HUES48 (cell line): ENCODE data around the gene TLE5.
A peak's percentile ranks its signal among the peaks of the same experiment; 100 is the strongest.

Experiments used
- H3K27ac ChIP-seq: one replicate; pipeline ENCODE4 v1.7.0; 2013; ENCODE audit warnings: low read depth, low read length, inconsistent platforms
- H3K27me3 ChIP-seq: 2 replicates; pipeline ENCODE4 v1.6.1; 2013; ENCODE audit warnings: mild to moderate bottlenecking, low read length; ENCODE audit not compliant: control insufficient read depth, insufficient read depth
- H3K36me3 ChIP-seq: 2 replicates; pipeline ENCODE4 v1.6.1; 2013; ENCODE audit warnings: low read length; ENCODE audit not compliant: control insufficient read depth, insufficient read depth
- H3K4me1 ChIP-seq: 2 replicates; pipeline ENCODE4 v1.6.1; 2013; ENCODE audit warnings: mild to moderate bottlenecking, low read length; ENCODE audit not compliant: control insufficient read depth, insufficient read depth
- H3K4me3 ChIP-seq: 2 replicates; pipeline ENCODE4 v1.5.1; 2013; ENCODE audit warnings: mild to moderate bottlenecking, low read depth, low read length
- H3K9ac ChIP-seq: 2 replicates; pipeline ENCODE4 v1.6.1; 2013; ENCODE audit warnings: mild to moderate bottlenecking, low read depth, low read length, moderate library complexity
- H3K9me3 ChIP-seq: 2 replicates; pipeline ENCODE4 v1.6.1; 2013; ENCODE audit warnings: low read length; ENCODE audit not compliant: control insufficient read depth, insufficient read depth

TLE5 gene

GRCh38 chr19:3031607-3031867, 30.8 kb downstream of the TLE5 start:
- no peak overlapping the region for H3K27ac ChIP-seq
- H3K4me1 ChIP-seq: peaks cover 15% of the 10 kb centered on the region
- peaks cover 48% of the 10 kb centered on the region for H3K27me3 ChIP-seq

GRCh38 chr19:3029065-3029923, 33.0 kb downstream of the TLE5 start, which contains the start of gene TLE2:
TLE2 (minus strand) TSS chr19:3029280; CDS start chr19:3028904, 376 bp downstream.
- H3K4me3 ChIP-seq: peak within 1 kb of the TSS; percentile 61
- peaks cover 65% of the 10 kb centered on the region for H3K27me3 ChIP-seq
- no peaks in the 10 kb centered on the region for H3K36me3 ChIP-seq
- no peak within 1 kb of the TSS for H3K27ac ChIP-seq
- no peaks in the 10 kb centered on the region for H3K9me3 ChIP-seq
- no peak within 1 kb of the TSS for H3K9ac ChIP-seq
- H3K4me1 ChIP-seq: peaks cover 15% of the 10 kb centered on the region; the same call in 1 of the 2 replicates

More at GRCh38 chr19:3031607-3031867, 30.8 kb downstream of the TLE5 start:
- no peak overlapping the region for H3K9ac ChIP-seq
- no peaks in the 10 kb centered on the region for H3K9me3 ChIP-seq
- H3K36me3 ChIP-seq: no peaks in the 10 kb centered on the region
- H3K4me3 ChIP-seq: no peak overlapping the region

- Histone ChIP-seq H3K4me3 (peak overlapping the region; percentile 61), H3K27me3 (peaks cover 65% of the 10 kb centered on the region), H3K9ac (no peak overlapping the region), H3K27ac (no peak overlapping the region), H3K4me1 (peaks cover 13% of the 10 kb centered on the region; the same call in 1 of the 2 replicates), H3K9me3 (no peaks in the 10 kb centered on the region), H3K36me3 (no peaks in the 10 kb centered on the region)
These were observed 33.8 kb downstream of the TLE5 start for GRCh38 chr19:3028305-3029064.

- peaks cover 65% of the 10 kb centered on the region for H3K27me3 ChIP-seq
- peak overlapping the region; percentile 61 for H3K4me3 ChIP-seq
- H3K4me1 ChIP-seq: peaks cover 13% of the 10 kb centered on the region; the same call in 1 of the 2 replicates
- no peaks in the 10 kb centered on the region for H3K36me3 ChIP-seq
- no peaks in the 10 kb centered on the region for H3K9me3 ChIP-seq
- no peak overlapping the region for H3K9ac ChIP-seq
- H3K27ac ChIP-seq: no peak overlapping the region
These were observed 34.4 kb downstream of the TLE5 start for GRCh38 chr19:3027981-3028304.

GRCh38 chr19:3027292-3027691, 35.0 kb downstream of the TLE5 start:
- Histone ChIP-seq H3K4me1 (peaks cover 13% of the 10 kb centered on the region; the same call in 1 of the 2 replicates), H3K27ac (no peak overlapping the region), H3K9me3 (no peaks in the 10 kb centered on the region), H3K4me3 (no peak overlapping the region), H3K36me3 (no peaks in the 10 kb centered on the region), H3K27me3 (peaks cover 60% of the 10 kb centered on the region), H3K9ac (no peak overlapping the region)

GRCh38 chr19:3026768-3027167, 35.5 kb downstream of the TLE5 start:
- Histone ChIP-seq H3K9me3 (no peaks in the 10 kb centered on the region), H3K36me3 (no peaks in the 10 kb centered on the region), H3K4me1 (peaks cover 13% of the 10 kb centered on the region; the same call in 1 of the 2 replicates), H3K27ac (no peak overlapping the region), H3K27me3 (peaks cover 60% of the 10 kb centered on the region), H3K4me3 (no peak overlapping the region), H3K9ac (no peak overlapping the region)

GRCh38 chr19:3025549-3025886, 36.8 kb downstream of the TLE5 start:
- no peaks in the 10 kb centered on the region for H3K9me3 ChIP-seq
- H3K27ac ChIP-seq: no peak overlapping the region
- H3K36me3 ChIP-seq: no peaks in the 10 kb centered on the region
- peaks cover 13% of the 10 kb centered on the region; the same call in 1 of the 2 replicates for H3K4me1 ChIP-seq
- H3K27me3 ChIP-seq: peaks cover 49% of the 10 kb centered on the region
- H3K4me3 ChIP-seq: peak overlapping the region; percentile 10; the same call in 1 of the 2 replicates
- no peak overlapping the region for H3K9ac ChIP-seq

GRCh38 chr19:3024870-3025548, 37.3 kb downstream of the TLE5 start:
- Histone ChIP-seq H3K4me3 (peak overlapping the region; percentile 10; the same call in 1 of the 2 replicates), H3K4me1 (peaks cover 13% of the 10 kb centered on the region; the same call in 1 of the 2 replicates), H3K36me3 (no peaks in the 10 kb centered on the region), H3K27me3 (peaks cover 44% of the 10 kb centered on the region), H3K9ac (no peak overlapping the region), H3K27ac (no peak overlapping the region), H3K9me3 (no peaks in the 10 kb centered on the region)

- H3K4me1 ChIP-seq: peaks cover 13% of the 10 kb centered on the region; the same call in 1 of the 2 replicates
- H3K27ac ChIP-seq: no peak overlapping the region
- H3K4me3 ChIP-seq: peak overlapping the region; percentile 10; the same call in 1 of the 2 replicates
- no peaks in the 10 kb centered on the region for H3K9me3 ChIP-seq
- peaks cover 39% of the 10 kb centered on the region for H3K27me3 ChIP-seq
- no peaks in the 10 kb centered on the region for H3K36me3 ChIP-seq
- H3K9ac ChIP-seq: no peak overlapping the region
These were observed 37.8 kb downstream of the TLE5 start for GRCh38 chr19:3024509-3024869.

- H3K36me3 ChIP-seq: no peaks in the 10 kb centered on the region
- H3K9me3 ChIP-seq: no peaks in the 10 kb centered on the region
- H3K27me3 ChIP-seq: peaks cover 7% of the 10 kb centered on the region
- no peak overlapping the region for H3K9ac ChIP-seq
- H3K27ac ChIP-seq: no peak overlapping the region
- H3K4me1 ChIP-seq: peaks cover 8% of the 10 kb centered on the region; the same call in 1 of the 2 replicates
- no peak overlapping the region for H3K4me3 ChIP-seq
These were observed 41.9 kb downstream of the TLE5 start for GRCh38 chr19:3020321-3020960.
